Colon (tissue), 2 donors: ENCODE results near the gene SREK1IP1.

ENCODE experiments used
- FAIRE-seq: peaks from 2 replicates; lab custom pipeline; 2012; peaks lifted over from hg19 to GRCh38; lab: Jason Lieb, UNC
- donor health status: control.
- donor health status: control.

The SREK1IP1 gene

DNA sequence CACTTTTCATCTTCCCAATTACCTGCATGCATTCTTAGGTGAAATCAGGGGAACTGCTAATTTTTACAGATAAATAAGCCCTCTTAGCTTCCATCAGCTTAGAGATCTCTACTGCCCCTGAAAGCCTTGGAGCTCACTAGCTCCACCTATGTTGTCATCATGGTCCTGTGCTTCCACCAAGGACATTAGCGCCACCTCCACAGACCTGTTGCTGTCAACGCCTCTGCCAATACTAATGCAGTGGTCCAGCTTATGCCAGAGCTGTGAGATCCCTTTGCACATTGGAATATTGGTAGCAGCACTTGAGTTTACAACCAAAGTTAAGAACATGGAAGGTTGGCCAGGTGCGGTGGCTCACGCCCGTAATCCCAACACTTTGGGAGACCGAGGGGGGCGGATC lies 85.9 kb downstream of the SREK1IP1 start:
- FAIRE-seq, result no peak

DNA sequence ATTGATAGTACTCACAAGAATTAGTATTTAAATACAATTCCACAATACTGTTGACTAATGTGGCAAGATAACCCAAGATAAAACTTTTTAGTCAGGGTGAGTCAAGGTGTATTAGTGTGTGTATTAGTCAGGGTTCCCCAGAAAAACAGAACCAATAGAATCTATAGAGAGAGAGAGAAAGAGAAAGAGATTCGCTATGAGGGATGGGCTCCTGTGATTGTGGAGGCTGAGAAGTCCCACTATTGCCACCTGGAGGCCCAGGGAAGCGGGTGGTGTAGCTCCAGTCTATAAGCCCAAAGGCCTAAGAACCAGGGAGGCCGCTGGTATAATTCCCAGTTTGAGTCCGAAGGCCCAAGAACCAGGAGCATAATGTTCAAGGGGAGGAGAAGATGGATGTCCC lies 88.2 kb downstream of the SREK1IP1 start:
- no peak for FAIRE-seq

DNA sequence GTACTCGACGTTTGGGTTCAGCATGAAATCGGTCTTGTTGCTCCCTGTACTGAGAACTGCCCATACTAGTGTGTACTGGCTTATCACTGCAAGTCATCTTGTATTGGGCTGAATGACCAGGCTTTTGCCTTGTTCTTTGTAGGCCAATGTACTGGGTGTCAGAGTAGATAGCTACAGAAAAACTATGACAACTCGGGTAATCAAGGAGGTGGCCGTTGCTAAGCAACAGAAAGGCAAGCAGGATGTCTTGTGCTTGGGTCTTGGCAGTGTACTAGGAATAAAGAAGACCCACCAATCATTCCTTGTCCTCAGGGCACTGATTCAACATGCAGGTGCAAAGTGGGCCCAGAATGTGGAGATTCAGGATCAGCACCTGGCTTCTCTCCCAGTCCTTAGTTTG lies 90.1 kb downstream of the SREK1IP1 start:
- no peak for FAIRE-seq

DNA sequence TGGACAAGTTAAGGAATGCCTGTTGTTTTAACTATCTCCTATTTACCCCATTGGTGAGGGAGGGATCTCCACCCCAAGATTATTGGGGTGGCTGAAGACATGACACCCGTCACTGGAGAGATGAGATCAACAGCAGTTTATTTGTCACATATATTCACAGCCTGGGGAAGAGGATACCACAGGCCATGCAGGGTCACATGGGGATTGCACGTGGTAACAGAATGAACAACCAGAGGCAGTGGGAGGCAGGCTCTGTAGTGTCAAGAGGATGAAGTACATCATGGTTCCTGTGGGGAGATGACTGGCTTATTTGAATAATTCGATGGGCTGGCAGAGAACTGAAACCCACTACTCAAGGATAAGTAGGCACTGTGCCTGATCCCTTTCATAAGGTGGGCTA lies 96.8 kb downstream of the SREK1IP1 start:
- no peak for FAIRE-seq

DNA sequence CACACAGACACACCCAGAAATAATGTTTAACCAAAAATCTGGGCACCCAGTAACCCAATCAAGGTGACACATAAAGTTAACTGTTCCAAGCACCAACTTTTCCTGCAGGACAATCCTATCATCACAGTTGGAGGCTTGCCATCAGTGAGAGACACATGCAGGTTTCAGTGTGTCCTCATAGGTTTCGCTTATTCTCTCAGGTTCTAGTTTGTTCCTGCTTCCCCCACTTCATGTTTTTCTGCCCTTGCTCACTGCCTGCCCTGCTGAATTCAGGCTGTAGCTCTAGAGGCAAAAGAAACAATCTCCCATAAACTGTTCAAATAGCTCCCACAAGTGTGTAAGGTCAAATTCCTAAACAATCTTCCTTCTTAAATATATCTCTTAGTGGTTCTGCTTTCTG lies 98.2 kb downstream of the SREK1IP1 start:
- no peak for FAIRE-seq
